CD4-positive, alpha-beta T cell (primary cell): ENCODE data around the gene A2ML1. TPM values are rescaled to one million over a fixed set of nuclear protein-coding genes. Genes with fewer than 3 reads are reported as not detected.
"Not testable (repeated sequence)": the region's sequence is repeated elsewhere in the genome, so short reads cannot be mapped to it uniquely, and the experiment has no call there.

Source experiments
- ATAC-seq: fragments of 200-7000 bp; cut with Tn5 transposase; one replicate; pipeline ENCODE4 v1.10.0; 2022; ENCODE audit warnings: mild to moderate bottlenecking; ENCODE audit not compliant: poor library complexity
- CTCF ChIA-PET: fragments of 350-600 bp; sonication (Branson Sonifier 250); formaldehyde crosslinking; loops from one replicate; lab custom pipeline; 2021; ENCODE audit warnings: antibody characterized with exemption, inconsistent platforms; lab: Charles Lee
- POLR2A ChIA-PET: fragments of 350-600 bp; sonication (Branson Sonifier 250); formaldehyde crosslinking; loops from one replicate; lab custom pipeline; 2021; ENCODE audit warnings: antibody characterized with exemption, inconsistent platforms; lab: Charles Lee
- DNase-seq, 14 experiments: peaks; one replicate each; pipeline ENCODE4 v3.0.0-alpha.2; 2013 to 2020; ENCODE audit warnings: mixed read lengths in 2 of 14
- H3K27ac ChIP-seq, 2 donors: one replicate each; pipeline versions ENCODE4 v1.5.1 to v1.7.0; 2013; ENCODE audit warnings: low read length in 2 of 2, low read depth in 1 of 2, mild to moderate bottlenecking in 1 of 2
- H3K27me3 ChIP-seq, 2 experiments: 1 replicate in 1 of 2; 2 replicates in 1 of 2; pipeline versions ENCODE4 v1.6.1 to v1.7.0; 2013; ENCODE audit warnings: low read length in 2 of 2, control low read depth in 1 of 2, mild to moderate bottlenecking in 1 of 2, moderate library complexity in 1 of 2; ENCODE audit not compliant: insufficient read depth in 2 of 2, control insufficient read depth in 1 of 2
- H3K36me3 ChIP-seq: one replicate; pipeline ENCODE4 v1.6.1; 2013; ENCODE audit warnings: low read length, control low read depth; ENCODE audit not compliant: insufficient read depth
- H3K4me1 ChIP-seq: one replicate; pipeline ENCODE4 v1.6.1; 2013; ENCODE audit warnings: low read length, control low read depth; ENCODE audit not compliant: insufficient read depth
- H3K4me3 ChIP-seq: one replicate; pipeline ENCODE4 v1.5.1; 2013; ENCODE audit warnings: mild to moderate bottlenecking, low read length, moderate library complexity
- H3K9me3 ChIP-seq, 2 experiments: 1 replicate in 1 of 2; 2 replicates in 1 of 2; pipeline versions ENCODE4 v1.6.1 to v1.7.0; 2013; ENCODE audit warnings: low read length in 2 of 2, mild to moderate bottlenecking in 2 of 2, control low read depth in 1 of 2, moderate library complexity in 1 of 2; ENCODE audit not compliant: control insufficient read depth in 1 of 2, insufficient read depth in 1 of 2
- H3K27ac Mint-ChIP-seq: one replicate; pipeline ENCODE4 v1.8.0; 2020; ENCODE audit warnings: mixed read lengths
- H3K27me3 Mint-ChIP-seq: one replicate; pipeline ENCODE4 v1.8.0; 2021; ENCODE audit warnings: mixed read lengths
- H3K36me3 Mint-ChIP-seq: one replicate; pipeline ENCODE4 v1.8.0; 2021; ENCODE audit warnings: low read depth, mixed read lengths
- H3K4me1 Mint-ChIP-seq: one replicate; pipeline ENCODE4 v1.8.0; 2021; ENCODE audit warnings: low read depth, mixed read lengths
- H3K4me3 Mint-ChIP-seq: one replicate; pipeline ENCODE4 v1.8.0; 2020; ENCODE audit warnings: mild to moderate bottlenecking, mixed read lengths
- H3K9me3 Mint-ChIP-seq: one replicate; pipeline ENCODE4 v1.8.0; 2020; ENCODE audit warnings: mixed read lengths
- CTCF ChIP-seq: fragments of 200-600 bp; IDR thresholded peaks from one replicate; pipeline ENCODE4 v1.8.0; 2022; ENCODE audit warnings: antibody characterized with exemption, mild to moderate bottlenecking
- intact Hi-C, 2 experiments: fragments of 100-400 bp; cut with DNase I in 1 of 2; cut with micrococcal nuclease in 1 of 2; formaldehyde crosslinking; loops; one replicate each; pipeline versions ENCODE4 v1.15.1 to v1.9.0; 2023 to 2025; cut with DNase I, micrococcal nuclease
- total RNA-seq, 174 experiments: library from RNA in 2 of 174; stranded (reverse) in 2 of 174; gene quantifications; one replicate each; pipeline ENCODE4 v1.2.3 and lab custom pipeline; 2021 to 2026

A2ML1 gene
- total RNA-seq, 2 experiments from 2014 or later = not detected

DNA sequence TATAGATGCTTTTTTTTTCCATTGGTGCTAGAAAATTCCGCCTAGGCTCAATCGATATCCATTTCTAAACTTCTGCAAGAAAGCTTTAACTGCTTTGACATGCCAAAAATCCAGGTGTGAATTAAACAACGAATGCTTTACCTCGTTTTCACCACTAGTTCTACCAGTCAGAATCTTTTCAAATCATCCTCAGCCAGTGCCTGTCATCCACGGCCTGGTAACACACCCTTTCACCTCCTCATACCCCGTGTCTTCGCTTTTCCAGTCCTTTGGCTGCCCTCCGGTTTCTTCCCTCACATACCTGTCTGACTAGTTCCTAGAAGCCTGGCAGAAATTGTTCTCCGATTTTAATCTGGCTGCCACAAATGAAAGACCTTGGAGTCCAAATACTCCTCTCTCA lies 90.5 kb downstream of the A2ML1 start:
- POLR2A ChIA-PET = interaction anchor here (0.9 kb wide), 1 partner anchor 37 kb away, joined by 4 read pairs; the partner anchor contains the start of gene M6PR
- peak in 5 of 14 experiments; percentile 10 to 55 (median 34) for DNase-seq

DNA sequence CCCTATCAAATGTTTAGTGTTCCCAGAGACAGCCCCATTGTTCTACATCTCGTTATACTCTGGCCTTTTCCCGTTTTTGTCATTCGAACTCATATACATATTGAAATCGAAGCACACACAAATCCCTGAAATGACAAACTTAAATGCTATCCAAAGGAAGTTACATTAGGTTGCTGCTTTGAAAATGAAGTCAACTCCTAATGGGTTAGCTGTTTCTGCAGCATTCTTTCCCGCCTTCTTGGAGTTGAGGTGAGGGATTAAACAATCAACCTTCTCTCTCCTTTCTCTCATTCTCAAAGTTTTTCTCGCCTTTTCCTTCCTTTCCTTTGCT lies 91.2 kb downstream of the A2ML1 start:
- peak overlapping the region; percentile 94 for H3K4me3 Mint-ChIP-seq
- H3K9me3 ChIP-seq = no peaks in the 10 kb centered on the region
- H3K27me3 ChIP-seq = no peaks in the 10 kb centered on the region
- DNase-seq = peak in 3 of 14 experiments; percentile 3 to 15 (median 10)
- H3K9me3 Mint-ChIP-seq = no peaks in the 10 kb centered on the region
- peaks cover 18% of the 10 kb centered on the region for H3K4me1 Mint-ChIP-seq
- no peak for TF ChIP-seq CTCF
- peaks cover 4% of the 10 kb centered on the region for H3K36me3 ChIP-seq
- peak overlapping the region; percentile 62 for H3K4me3 ChIP-seq
- ATAC-seq = no peak
- H3K27ac Mint-ChIP-seq = peak overlapping the region; percentile 83
- CTCF ChIA-PET = interaction anchor here (1.9 to 3.5 kb wide), 3 partner anchors 23 to 132 kb away, joined by 5 to 32 read pairs (median 10); partner anchors contain the start of gene M6PR
- POLR2A ChIA-PET = interaction anchor here (1.0 to 2.2 kb wide), 2 partner anchors 31 to 35 kb away, joined by 4 to 24 read pairs; partner anchors contain the start of gene M6PR
- intact Hi-C loops = loop anchor here (2.0 to 10.0 kb wide), 2 partner anchors 35 to 669 kb away; partner anchors contain the start of gene M6PR (in 1 of the 2)
- peaks cover 4% of the 10 kb centered on the region for H3K36me3 Mint-ChIP-seq
- peak overlapping the region; percentile 78 to 82 for H3K27ac ChIP-seq
- no peaks in the 10 kb centered on the region for H3K27me3 Mint-ChIP-seq
- H3K4me1 ChIP-seq = peaks cover 16% of the 10 kb centered on the region

More for the DNA sequence above, 90.5 kb downstream of the A2ML1 start:
- Histone ChIP-seq H3K36me3 (no peaks in the 10 kb centered on the region), H3K4me1 (peaks cover 16% of the 10 kb centered on the region), H3K9me3 (no peaks in the 10 kb centered on the region), H3K4me3 (no peak overlapping the region), H3K27me3 (no peaks in the 10 kb centered on the region), H3K27ac (peak overlapping the region; percentile 9 to 78)
- ATAC-seq = peak; percentile 31
- H3K4me1 Mint-ChIP-seq = peaks cover 18% of the 10 kb centered on the region
- no peaks in the 10 kb centered on the region for H3K36me3 Mint-ChIP-seq
- H3K27me3 Mint-ChIP-seq = no peaks in the 10 kb centered on the region
- intact Hi-C loops = loop anchor here in 1 of 2 experiments (10.0 kb wide), 1 partner anchor 668 kb away; no protein-coding TSS in a partner anchor
- peak overlapping the region; percentile 83 for H3K27ac Mint-ChIP-seq
- no peaks in the 10 kb centered on the region for H3K9me3 Mint-ChIP-seq
- peak overlapping the region; percentile 94 for H3K4me3 Mint-ChIP-seq
- CTCF ChIA-PET = interaction anchor here (0.9 to 3.5 kb wide), 6 partner anchors 19 to 136 kb away, joined by 4 to 32 read pairs (median 8); partner anchors contain the start of gene M6PR
- TF ChIP-seq CTCF = peak; percentile 20

DNA sequence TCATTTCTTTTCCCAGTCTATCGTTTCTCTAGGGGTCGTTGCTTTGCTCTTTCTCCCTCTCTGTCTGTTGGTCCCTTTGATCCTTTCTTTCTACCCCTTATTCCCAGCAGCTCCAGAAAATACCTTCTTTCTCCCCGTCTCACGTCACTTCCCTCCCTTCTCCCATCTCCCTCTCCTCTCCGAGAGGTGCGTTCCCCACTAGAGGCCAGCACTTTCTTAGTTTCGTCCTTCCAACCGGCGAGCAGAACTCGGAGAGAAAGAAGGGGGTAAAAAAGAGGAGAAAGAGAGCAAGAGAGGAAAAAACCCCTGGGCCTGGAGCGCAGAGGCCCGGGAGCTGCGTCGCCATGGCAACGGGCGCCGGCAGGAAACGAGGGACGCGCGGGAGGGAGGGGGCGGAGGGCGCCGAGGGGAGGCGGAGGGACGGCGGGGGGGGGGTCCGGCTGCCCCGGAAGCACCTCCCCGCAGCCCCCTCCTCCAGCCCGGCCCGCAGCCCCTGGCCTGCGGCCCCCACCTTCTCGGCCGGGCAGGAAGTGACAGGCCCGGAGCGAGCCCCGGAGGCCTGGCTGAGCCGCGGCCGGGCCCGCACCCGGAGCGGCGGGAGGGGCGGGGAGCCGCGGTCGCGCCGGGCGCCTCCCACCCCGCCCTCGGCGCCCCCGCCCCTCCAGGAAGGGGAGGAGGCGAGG lies 91.8 kb downstream of the A2ML1 start, which contains the start of gene PHC1:
PHC1 (plus strand) TSS at position 477 of the 683 bp plus-strand sequence. CDS start 3,169 bp downstream, outside the sequence.
- H3K36me3 ChIP-seq, H3K36me3 Mint-ChIP-seq, H3K27me3 ChIP-seq, H3K9me3 Mint-ChIP-seq, H3K27me3 Mint-ChIP-seq, H3K9me3 ChIP-seq: not testable (repeated sequence)
- Mint-ChIP-seq H3K27ac (peak within 1 kb of the TSS; percentile 83), H3K4me1 (peaks cover 18% of the 10 kb centered on the region), H3K4me3 (peak within 1 kb of the TSS; percentile 94)
- ATAC-seq = peak; percentile 69
- H3K27ac ChIP-seq = peak within 1 kb of the TSS; percentile 78 to 82
- ChIA-PET POLR2A (interaction anchor here (0.6 to 2.2 kb wide), 5 partner anchors 10 to 100 kb away, joined by 3 to 24 read pairs (median 3); partner anchors contain the start of gene M6PR), CTCF (interaction anchor here (1.9 to 3.5 kb wide), 3 partner anchors 24 to 132 kb away, joined by 5 to 32 read pairs (median 10); partner anchors contain the start of gene M6PR)
- DNase-seq = peak; percentile 58 to 94 (median 76)
- H3K4me1 ChIP-seq = peaks cover 16% of the 10 kb centered on the region
- H3K4me3 ChIP-seq = peak within 1 kb of the TSS; percentile 85
- TF ChIP-seq CTCF = peak; percentile 38
- intact Hi-C loops = loop anchor here (2.0 to 10.0 kb wide), 2 partner anchors 35 to 669 kb away; partner anchors contain the start of gene M6PR (in 1 of the 2)
